K562 (cell line): Measurements from ENCODE around the gene TTC22. TPM values are rescaled to one million over a fixed set of nuclear protein-coding genes. Genes with fewer than 3 reads are reported as not detected.

Experiments used
- BRD9 ChIP-seq: fragments of 450-650 bp; IDR thresholded peaks from 2 replicates; pipeline ENCODE4 v1.6.1; 2018; ENCODE audit warnings: low read depth; ENCODE audit not compliant: partially characterized antibody
- DNMT1 ChIP-seq: fragments of 450-650 bp; IDR thresholded peaks from 2 replicates; pipeline ENCODE4 v1.6.1; 2016; ENCODE audit warnings: antibody characterized with exemption, mild to moderate bottlenecking
- ETV6 ChIP-seq, 3 experiments: fragments of 150-350 bp in 1 of 3; sonication (generic) in 1 of 3; formaldehyde crosslinking in 1 of 3; IDR thresholded peaks; 2 replicates each; pipeline versions ENCODE4 v1.6.1 to v1.8.0; 2014 to 2022; ENCODE audit warnings: borderline replicate concordance in 2 of 3, low read depth in 2 of 3, antibody characterized with exemption in 1 of 3, low read length in 1 of 3, mild to moderate bottlenecking in 1 of 3, missing genetic modification reagents in 1 of 3
- FOXM1 ChIP-seq, 2 experiments: fragments of 450-650 bp in 1 of 2; sonication (generic) in 1 of 2; formaldehyde crosslinking in 1 of 2; IDR thresholded peaks; 2 replicates each; pipeline versions ENCODE4 v1.6.1 to v1.9.0; 2017 to 2022; ENCODE audit warnings: low read depth in 2 of 2, mild to moderate bottlenecking in 2 of 2, missing genetic modification reagents in 1 of 2, moderate library complexity in 1 of 2
- MAFG ChIP-seq: fragments of 450-650 bp; conservative IDR thresholded peaks from 2 replicates; pipeline ENCODE4 v1.6.1; 2016; ENCODE audit warnings: missing genetic modification characterization, missing compliant biosample characterization
- XRCC5 ChIP-seq: fragments of 200-400 bp; formaldehyde crosslinking; IDR thresholded peaks from 2 replicates; pipeline ENCODE4 v1.6.1; 2017; ENCODE audit warnings: low read depth, mild to moderate bottlenecking, low read length
- ZZZ3 ChIP-seq: fragments of 450-650 bp; IDR thresholded peaks from 2 replicates; pipeline ENCODE4 v1.6.1; 2016; ENCODE audit warnings: antibody characterized with exemption, mild to moderate bottlenecking, moderate library complexity
- polyA plus RNA-seq, 8 experiments: library from polyadenylated mRNA; depleted of rRNA in 4 of 8; stranded (reverse) in 5 of 8; unstranded in 3 of 8; fragments of >200 nt; fragmentation: Nextera tagmentation in 2 of 8; fragmentation: Illumina TruSeq in 1 of 8; extraction: Ambion mirVana in 2 of 8; extraction: Trizol in 1 of 8; gene quantifications; 2 replicates each; pipeline versions ENCODE4 v1.2.1 to v1.2.3, GENCODE V29; 2011 to 2014; ENCODE audit warnings: inconsistent platforms in 1 of 8, missing spikeins in 1 of 8
- total RNA-seq, 7 experiments: library from RNA; depleted of rRNA in 6 of 7; stranded (reverse); fragments of >200 nt in 6 of 7; fragmentation: Illumina TruSeq in 2 of 7; extraction: Trizol in 2 of 7; gene quantifications; 2 replicates each; pipeline versions ENCODE4 v1.2.1 to v1.2.3, GENCODE V29; 2011 to 2021; ENCODE audit warnings: low replicate concordance in 1 of 7
- TF ChIP-seq, protein P1 (sequence below), 2 experiments: fragments of 450-650 bp in 1 of 2; IDR thresholded peaks; 2 replicates each; pipeline ENCODE4 v1.6.1; 2011 to 2017; ENCODE audit warnings: low read depth in 2 of 2, antibody characterized with exemption in 1 of 2, borderline replicate concordance in 1 of 2, low read length in 1 of 2, mild to moderate bottlenecking in 1 of 2, mixed read lengths in 1 of 2; ENCODE audit not compliant: control insufficient read depth in 1 of 2

Gene TTC22
- total and polyA plus RNA-seq, 9 of the 15 experiments (the other 6 are each of a cell fraction or from before 2014, with no cell fraction given) = 0.07 TPM; not detected in 8

DNA sequence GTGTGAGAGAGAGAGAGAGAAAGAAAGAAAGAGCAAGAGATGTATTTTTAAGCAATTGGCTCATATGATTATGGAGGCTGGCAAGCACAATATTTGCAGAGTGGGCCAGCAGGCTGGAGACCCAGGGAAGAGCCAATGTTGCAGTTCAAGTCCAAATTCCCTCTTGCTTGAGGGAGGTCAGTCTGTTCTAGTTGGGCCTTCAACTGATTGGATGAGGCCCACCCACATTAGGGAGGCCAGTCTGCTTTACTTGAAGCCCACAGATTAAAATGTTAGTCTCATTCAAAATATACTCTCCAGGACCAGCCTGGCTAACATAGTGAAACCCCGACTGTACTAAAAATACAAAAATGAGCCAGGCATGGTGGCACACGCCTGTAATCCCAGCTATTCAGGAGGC lies 28.2 kb downstream of the TTC22 start (continued):
- TF ChIP-seq, protein P1, sequence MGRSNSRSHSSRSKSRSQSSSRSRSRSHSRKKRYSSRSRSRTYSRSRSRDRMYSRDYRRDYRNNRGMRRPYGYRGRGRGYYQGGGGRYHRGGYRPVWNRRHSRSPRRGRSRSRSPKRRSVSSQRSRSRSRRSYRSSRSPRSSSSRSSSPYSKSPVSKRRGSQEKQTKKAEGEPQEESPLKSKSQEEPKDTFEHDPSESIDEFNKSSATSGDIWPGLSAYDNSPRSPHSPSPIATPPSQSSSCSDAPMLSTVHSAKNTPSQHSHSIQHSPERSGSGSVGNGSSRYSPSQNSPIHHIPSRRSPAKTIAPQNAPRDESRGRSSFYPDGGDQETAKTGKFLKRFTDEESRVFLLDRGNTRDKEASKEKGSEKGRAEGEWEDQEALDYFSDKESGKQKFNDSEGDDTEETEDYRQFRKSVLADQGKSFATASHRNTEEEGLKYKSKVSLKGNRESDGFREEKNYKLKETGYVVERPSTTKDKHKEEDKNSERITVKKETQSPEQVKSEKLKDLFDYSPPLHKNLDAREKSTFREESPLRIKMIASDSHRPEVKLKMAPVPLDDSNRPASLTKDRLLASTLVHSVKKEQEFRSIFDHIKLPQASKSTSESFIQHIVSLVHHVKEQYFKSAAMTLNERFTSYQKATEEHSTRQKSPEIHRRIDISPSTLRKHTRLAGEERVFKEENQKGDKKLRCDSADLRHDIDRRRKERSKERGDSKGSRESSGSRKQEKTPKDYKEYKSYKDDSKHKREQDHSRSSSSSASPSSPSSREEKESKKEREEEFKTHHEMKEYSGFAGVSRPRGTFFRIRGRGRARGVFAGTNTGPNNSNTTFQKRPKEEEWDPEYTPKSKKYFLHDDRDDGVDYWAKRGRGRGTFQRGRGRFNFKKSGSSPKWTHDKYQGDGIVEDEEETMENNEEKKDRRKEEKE (IDR thresholded peaks at IDR 0.05; ENCODE audit: borderline replicate concordance in 1 of 2, control insufficient read depth in 1 of 2, low read depth in 2 of 2, low read length in 1 of 2) = no peak
- TF ChIP-seq DNMT1 = no peak
- TF ChIP-seq BRD9 = no peak
- TF ChIP-seq ETV6 (IDR thresholded peaks at IDR 0.05; ENCODE audit: borderline replicate concordance in 1 of 2, low read depth in 2 of 2, low read length in 1 of 2) = no peak
- TF ChIP-seq ETV6 (CRISPR knock-in tag; IDR thresholded peaks at IDR 0.05; ENCODE audit: borderline replicate concordance) = no peak
- TF ChIP-seq XRCC5 = no peak
- no peak for TF ChIP-seq MAFG (tag)
- 0 out of 2 replicates have a peak, but pooled peaks have one; percentile 25 for TF ChIP-seq FOXM1 (IDR thresholded peaks at IDR 0.05; ENCODE audit: low read depth)
- no peak for TF ChIP-seq FOXM1 (CRISPR knock-in tag; IDR thresholded peaks at IDR 0.05; ENCODE audit: low read depth)
- TF ChIP-seq ZZZ3 = no peak
